ENCODE results near the gene CTSZ. TPM values are rescaled to one million over a fixed set of nuclear protein-coding genes. Genes with fewer than 3 reads are reported as not detected.
"Not testable (repeated sequence)": the region's sequence is repeated elsewhere in the genome, so short reads cannot be mapped to it uniquely, and the experiment has no call there.

CTSZ gene
- total RNA-seq, 1 donor from 2014 or later: 252 TPM

DNA sequence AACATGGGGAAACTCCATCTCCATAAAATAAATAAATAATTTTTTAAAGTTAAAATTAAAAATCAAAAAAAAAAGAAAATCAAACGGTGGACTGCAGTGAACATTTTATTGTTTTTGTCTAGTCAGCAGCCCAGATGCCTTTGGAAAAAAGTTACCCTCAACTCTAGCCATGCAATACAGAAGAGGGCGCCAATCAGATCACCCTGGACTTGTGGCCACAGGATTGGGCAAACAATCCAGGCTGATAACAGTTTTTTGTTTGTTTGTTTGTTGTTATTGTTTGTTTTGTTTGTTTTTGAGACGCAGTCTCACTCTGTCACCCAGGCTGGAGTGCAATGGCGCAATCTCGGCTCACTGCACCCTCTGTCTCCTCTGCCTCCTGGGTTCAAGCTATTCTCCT is 56.5 kb downstream of the CTSZ start:
- DNase-seq (ENCODE audit: extremely low read depth, low read depth, low spot score): no peak

DNA sequence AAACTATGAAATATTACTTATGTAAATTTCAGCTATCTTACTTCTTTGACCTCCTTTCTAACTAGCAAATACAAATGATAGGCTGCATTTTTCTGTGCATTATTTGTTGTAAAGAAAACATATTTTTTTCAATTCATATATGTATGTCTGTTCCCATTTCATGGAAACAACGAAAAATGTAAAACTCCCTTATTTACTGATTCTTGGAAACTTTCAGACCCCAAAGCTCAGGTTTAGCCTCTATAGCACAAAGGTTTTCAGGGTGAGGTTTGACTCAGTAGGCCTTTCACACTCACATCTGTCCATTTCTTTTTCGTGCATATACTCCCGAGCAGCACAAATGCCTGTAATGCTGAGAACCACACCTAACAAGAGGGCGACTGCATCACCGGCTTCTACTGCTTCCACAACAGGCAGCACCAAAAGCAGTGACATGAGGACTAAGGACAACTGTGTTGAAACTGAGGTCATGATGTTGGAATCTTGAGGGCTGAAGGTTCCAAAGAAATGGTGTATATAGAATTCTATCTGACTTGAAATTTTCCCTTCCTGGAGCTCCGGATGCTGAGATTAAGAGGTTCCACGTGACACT is 59.2 kb downstream of the CTSZ start:
- DNase-seq (ENCODE audit: extremely low read depth, low read depth, low spot score): not testable (repeated sequence)

DNA sequence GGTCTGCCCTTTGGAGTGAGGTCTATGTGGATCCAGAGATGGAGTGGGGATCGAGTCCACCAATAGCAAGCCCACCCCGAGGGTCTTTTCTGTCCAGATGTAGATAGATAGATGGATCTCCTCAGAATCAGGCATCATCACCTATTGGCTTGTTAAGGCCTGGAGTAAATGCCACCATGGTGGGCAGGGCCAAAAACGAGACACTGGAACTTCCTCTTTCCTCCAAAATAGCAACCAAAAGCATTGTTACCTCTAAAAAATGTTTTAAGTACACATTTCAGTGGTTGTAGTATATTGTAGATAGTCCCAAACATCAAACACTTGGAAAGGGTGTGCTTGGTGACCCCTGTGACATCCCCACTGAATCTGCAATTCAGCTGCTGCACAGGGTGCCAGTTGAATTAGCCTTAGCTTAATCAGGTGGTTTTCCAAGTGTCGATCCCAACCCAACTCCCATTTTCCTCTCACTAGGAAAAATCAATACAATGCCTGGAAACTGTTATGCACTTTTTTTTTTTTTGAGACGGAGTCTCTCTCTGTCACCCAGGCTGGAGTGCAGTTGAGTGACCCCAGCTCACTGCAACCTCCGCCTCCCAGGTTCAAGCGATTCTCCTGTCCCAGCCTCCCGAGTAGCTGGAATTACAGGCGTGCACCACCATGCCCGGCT is 61.0 kb downstream of the CTSZ start:
- no peak for DNase-seq (ENCODE audit: extremely low read depth, low read depth, low spot score)

Other genes starting within 250 kb of the CTSZ start
- not detected in 2 replicates for gene GNAS-AS1, start 156.4 kb downstream of the CTSZ start, total RNA-seq
- 827 and 1,103 TPM in 2 replicates for gene GNAS, start 154.5 kb downstream of the CTSZ start, total RNA-seq
- gene NELFCD, start 26.0 kb downstream of the CTSZ start, total RNA-seq: 38.2 and 49.2 TPM in 2 replicates
- not detected in 2 replicates for gene TUBB1, start 12.2 kb upstream of the CTSZ start, total RNA-seq
- 27.9 and 41.7 TPM in 2 replicates for gene ATP5F1E, start 25.1 kb upstream of the CTSZ start, total RNA-seq
- gene PRELID3B, start 35.5 kb upstream of the CTSZ start, total RNA-seq: 29.5 and 50.7 TPM in 2 replicates
- gene ZNF831, start 156.6 kb upstream of the CTSZ start, total RNA-seq: not detected in 2 replicates